ENCODE results near the gene DYRK1A.

Gene DYRK1A

DNA sequence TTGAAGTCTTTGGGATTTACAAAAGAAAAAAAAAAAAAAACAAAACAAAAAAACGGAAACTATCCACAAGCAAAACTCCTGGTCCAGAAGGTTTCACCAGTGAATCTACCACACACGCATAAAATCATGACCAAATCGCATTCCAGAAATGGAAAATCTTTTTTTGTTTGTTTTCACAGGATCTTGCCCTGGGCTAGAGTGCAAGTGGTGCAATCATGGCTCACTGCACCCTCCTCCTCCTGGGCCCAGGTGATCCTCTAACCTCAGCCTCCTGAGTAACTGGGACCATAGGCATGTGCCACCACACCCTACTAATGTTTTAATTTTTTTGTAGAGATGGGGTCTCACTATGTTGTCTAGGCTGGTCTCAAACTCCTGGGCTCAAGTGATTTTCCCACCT, 100.5 kb downstream of the DYRK1A start:
- peaks cover 16% of the 10 kb centered on the region for H3K4me1 ChIP-seq (ENCODE audit: insufficient read depth, poor library complexity, severe bottlenecking)
- H3K9me3 ChIP-seq (ENCODE audit: severe bottlenecking): no peaks in the 10 kb centered on the region
- no peak for DNase-seq (ENCODE audit: low spot score)
- TF ChIP-seq, protein P1, sequence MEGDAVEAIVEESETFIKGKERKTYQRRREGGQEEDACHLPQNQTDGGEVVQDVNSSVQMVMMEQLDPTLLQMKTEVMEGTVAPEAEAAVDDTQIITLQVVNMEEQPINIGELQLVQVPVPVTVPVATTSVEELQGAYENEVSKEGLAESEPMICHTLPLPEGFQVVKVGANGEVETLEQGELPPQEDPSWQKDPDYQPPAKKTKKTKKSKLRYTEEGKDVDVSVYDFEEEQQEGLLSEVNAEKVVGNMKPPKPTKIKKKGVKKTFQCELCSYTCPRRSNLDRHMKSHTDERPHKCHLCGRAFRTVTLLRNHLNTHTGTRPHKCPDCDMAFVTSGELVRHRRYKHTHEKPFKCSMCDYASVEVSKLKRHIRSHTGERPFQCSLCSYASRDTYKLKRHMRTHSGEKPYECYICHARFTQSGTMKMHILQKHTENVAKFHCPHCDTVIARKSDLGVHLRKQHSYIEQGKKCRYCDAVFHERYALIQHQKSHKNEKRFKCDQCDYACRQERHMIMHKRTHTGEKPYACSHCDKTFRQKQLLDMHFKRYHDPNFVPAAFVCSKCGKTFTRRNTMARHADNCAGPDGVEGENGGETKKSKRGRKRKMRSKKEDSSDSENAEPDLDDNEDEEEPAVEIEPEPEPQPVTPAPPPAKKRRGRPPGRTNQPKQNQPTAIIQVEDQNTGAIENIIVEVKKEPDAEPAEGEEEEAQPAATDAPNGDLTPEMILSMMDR (IDR thresholded peaks at IDR 0.05; ENCODE audit: poor library complexity, severe bottlenecking): no peak
- no peak overlapping the region for H3K4me3 ChIP-seq (ENCODE audit: severe bottlenecking)
- peaks cover 14% of the 10 kb centered on the region for H3K36me3 ChIP-seq (ENCODE audit: low read depth)
- no peak overlapping the region for H3K27ac ChIP-seq (ENCODE audit: poor library complexity, severe bottlenecking)
- ATAC-seq (ENCODE audit: low read depth): no peak
- no peaks in the 10 kb centered on the region for H3K27me3 ChIP-seq (ENCODE audit: insufficient read depth, poor library complexity, severe bottlenecking)

DNA sequence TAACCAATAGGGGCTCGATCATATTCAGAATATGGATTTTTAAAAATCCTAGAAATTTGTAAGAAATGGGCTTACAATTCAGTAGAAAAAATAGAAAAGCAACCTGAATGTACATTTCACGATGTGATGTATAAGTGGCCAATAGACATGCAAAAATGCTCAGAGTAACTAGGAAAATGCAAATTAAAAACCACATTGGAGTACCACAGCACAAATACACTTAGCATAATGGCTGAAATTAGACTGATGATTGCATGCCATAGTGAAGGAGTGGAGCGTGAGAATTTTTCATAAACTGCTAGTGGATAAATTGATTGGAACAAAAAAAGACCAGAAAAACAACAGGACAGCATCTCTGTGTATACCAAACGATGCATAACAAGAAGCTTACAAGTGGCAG, 102.3 kb downstream of the DYRK1A start:
- no peak for ATAC-seq (ENCODE audit: low read depth)
- Histone ChIP-seq H3K27me3 (ENCODE audit: insufficient read depth, poor library complexity, severe bottlenecking) (no peaks in the 10 kb centered on the region), H3K36me3 (ENCODE audit: low read depth) (peaks cover 27% of the 10 kb centered on the region), H3K4me3 (ENCODE audit: severe bottlenecking) (no peak overlapping the region), H3K27ac (ENCODE audit: poor library complexity, severe bottlenecking) (no peak overlapping the region), H3K4me1 (ENCODE audit: insufficient read depth, poor library complexity, severe bottlenecking) (peaks cover 2% of the 10 kb centered on the region), H3K9me3 (ENCODE audit: severe bottlenecking) (no peaks in the 10 kb centered on the region)
- TF ChIP-seq, protein P1 (IDR thresholded peaks at IDR 0.05; ENCODE audit: poor library complexity, severe bottlenecking): no peak
- no peak for DNase-seq (ENCODE audit: low spot score)

DNA sequence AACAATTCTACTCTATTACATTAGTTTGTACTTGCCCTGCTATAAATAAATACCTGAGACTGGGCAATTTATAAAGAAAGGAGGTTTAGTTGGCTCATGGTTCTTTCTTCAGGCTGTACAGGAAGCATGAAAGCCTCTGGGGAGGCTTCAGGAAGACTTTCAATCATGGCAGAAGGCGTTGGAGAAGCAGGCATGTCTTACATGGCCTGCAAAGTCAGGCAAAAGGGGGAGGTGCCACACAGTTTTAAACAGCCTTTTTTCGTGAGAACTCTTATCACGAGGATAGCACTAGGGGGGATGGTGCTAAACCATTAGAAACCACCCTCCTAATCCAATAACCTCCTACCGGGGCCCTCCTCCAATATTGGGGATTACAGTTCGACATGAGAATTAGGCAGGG, 102.9 kb downstream of the DYRK1A start:
- ATAC-seq (ENCODE audit: low read depth) (no peak), DNase-seq (ENCODE audit: low spot score) (no peak)
- TF ChIP-seq, protein P1 (IDR thresholded peaks at IDR 0.05; ENCODE audit: poor library complexity, severe bottlenecking): no peak
- peaks cover 29% of the 10 kb centered on the region for H3K36me3 ChIP-seq (ENCODE audit: low read depth)
- H3K4me3 ChIP-seq (ENCODE audit: severe bottlenecking): no peak overlapping the region
- no peak overlapping the region for H3K27ac ChIP-seq (ENCODE audit: poor library complexity, severe bottlenecking)
- H3K4me1 ChIP-seq (ENCODE audit: insufficient read depth, poor library complexity, severe bottlenecking): no peaks in the 10 kb centered on the region
- no peaks in the 10 kb centered on the region for H3K9me3 ChIP-seq (ENCODE audit: severe bottlenecking)
- no peaks in the 10 kb centered on the region for H3K27me3 ChIP-seq (ENCODE audit: insufficient read depth, poor library complexity, severe bottlenecking)

DNA sequence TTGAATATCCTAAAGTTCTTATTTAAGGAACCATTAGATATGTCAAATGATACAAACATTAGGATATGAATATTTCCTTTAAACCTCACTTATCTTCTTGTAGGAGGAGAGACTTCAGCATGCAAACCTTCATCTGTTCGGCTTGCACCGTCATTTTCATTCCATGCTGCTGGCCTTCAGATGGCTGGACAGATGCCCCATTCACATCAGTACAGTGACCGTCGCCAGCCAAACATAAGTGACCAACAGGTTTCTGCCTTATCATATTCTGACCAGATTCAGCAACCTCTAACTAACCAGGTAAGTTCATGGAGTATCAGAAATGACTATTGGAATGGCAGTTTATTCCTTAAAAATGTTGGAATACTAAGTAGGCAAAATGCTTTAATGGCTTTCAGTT, 106.0 kb downstream of the DYRK1A start:
- Histone ChIP-seq H3K9me3 (ENCODE audit: severe bottlenecking) (no peaks in the 10 kb centered on the region), H3K4me1 (ENCODE audit: insufficient read depth, poor library complexity, severe bottlenecking) (no peaks in the 10 kb centered on the region), H3K36me3 (ENCODE audit: low read depth) (peaks cover 34% of the 10 kb centered on the region), H3K27ac (ENCODE audit: poor library complexity, severe bottlenecking) (no peak overlapping the region), H3K27me3 (ENCODE audit: insufficient read depth, poor library complexity, severe bottlenecking) (no peaks in the 10 kb centered on the region), H3K4me3 (ENCODE audit: severe bottlenecking) (no peak overlapping the region)
- ATAC-seq (ENCODE audit: low read depth): no peak
- no peak for DNase-seq (ENCODE audit: low spot score)
- TF ChIP-seq, protein P1 (IDR thresholded peaks at IDR 0.05; ENCODE audit: poor library complexity, severe bottlenecking): no peak

- no peak for ATAC-seq (ENCODE audit: low read depth)
Measured at GRCh38 chr21:37473491-37473890, 106.9 kb downstream of the DYRK1A start.

More at GRCh38 chr21:37473491-37473890, 106.9 kb downstream of the DYRK1A start:
- Histone ChIP-seq H3K36me3 (ENCODE audit: low read depth) (peaks cover 35% of the 10 kb centered on the region), H3K27me3 (ENCODE audit: insufficient read depth, poor library complexity, severe bottlenecking) (no peaks in the 10 kb centered on the region), H3K27ac (ENCODE audit: poor library complexity, severe bottlenecking) (no peak overlapping the region), H3K9me3 (ENCODE audit: severe bottlenecking) (no peaks in the 10 kb centered on the region), H3K4me1 (ENCODE audit: insufficient read depth, poor library complexity, severe bottlenecking) (no peaks in the 10 kb centered on the region), H3K4me3 (ENCODE audit: severe bottlenecking) (no peak overlapping the region)
- TF ChIP-seq, protein P1 (IDR thresholded peaks at IDR 0.05; ENCODE audit: poor library complexity, severe bottlenecking): no peak
- DNase-seq (ENCODE audit: low spot score): no peak

Measured in RWPE2 (cell line).